GM12801 (cell line): ENCODE results near the gene STARD5.

ENCODE experiments used
- TF ChIP-seq, protein P1 (sequence below): IDR thresholded peaks from one replicate; pipeline ENCODE4 v1.5.1; 2011; ENCODE audit warnings: control low read depth; ENCODE audit not compliant: insufficient read length; ENCODE audit errors: extremely low read depth

STARD5 gene

DNA sequence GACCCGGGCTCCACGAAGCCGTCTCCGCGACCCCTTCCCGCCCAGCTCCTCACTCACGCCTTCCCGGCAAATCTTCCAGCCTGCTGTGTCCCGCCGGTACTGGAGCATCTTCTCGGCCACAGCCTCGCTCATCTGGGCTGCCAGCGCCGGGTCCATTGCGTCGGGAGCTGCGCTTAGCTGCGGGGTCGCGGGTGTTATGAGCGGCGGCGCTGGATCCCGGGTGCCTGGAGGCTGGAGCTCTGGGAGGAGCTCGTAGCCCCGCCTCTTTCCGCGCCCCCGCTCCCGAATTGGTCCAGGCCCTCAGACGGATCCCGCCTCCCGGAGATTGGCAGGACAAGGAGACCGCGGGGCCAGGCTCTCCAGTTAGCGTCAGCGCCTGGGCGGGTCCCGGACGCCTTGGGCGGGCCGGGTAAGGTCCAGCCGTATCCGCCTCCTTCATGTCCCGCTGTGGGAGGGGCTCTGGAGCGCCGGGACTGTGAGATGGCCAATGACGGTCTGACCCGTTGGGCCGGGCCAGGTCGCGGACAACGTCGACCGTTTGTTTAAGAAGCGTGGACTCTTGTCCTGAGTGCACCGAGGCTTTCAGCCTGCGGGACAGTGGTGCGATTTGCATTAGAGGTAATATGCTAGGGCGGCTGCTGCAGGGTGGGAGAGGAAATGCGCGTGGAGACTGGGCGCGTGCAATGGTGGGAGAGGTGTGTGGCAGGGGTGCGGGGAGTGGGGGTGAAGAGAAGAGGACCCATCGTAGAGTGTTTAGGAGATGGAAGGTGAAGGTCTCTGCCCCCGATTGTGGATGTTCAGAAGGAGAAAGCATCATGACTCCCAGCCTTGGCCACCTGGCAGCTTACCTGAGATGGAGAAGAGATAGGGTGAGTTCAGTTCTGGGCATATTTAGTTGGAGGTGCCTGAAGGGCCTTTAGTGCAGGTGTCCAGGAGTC is at the start of gene STARD5:
TSS of gene STARD5 (minus strand) at position 198 of the 938 bp plus-strand sequence. CDS start at position 156, 42 bp downstream.
- TF ChIP-seq, protein P1, sequence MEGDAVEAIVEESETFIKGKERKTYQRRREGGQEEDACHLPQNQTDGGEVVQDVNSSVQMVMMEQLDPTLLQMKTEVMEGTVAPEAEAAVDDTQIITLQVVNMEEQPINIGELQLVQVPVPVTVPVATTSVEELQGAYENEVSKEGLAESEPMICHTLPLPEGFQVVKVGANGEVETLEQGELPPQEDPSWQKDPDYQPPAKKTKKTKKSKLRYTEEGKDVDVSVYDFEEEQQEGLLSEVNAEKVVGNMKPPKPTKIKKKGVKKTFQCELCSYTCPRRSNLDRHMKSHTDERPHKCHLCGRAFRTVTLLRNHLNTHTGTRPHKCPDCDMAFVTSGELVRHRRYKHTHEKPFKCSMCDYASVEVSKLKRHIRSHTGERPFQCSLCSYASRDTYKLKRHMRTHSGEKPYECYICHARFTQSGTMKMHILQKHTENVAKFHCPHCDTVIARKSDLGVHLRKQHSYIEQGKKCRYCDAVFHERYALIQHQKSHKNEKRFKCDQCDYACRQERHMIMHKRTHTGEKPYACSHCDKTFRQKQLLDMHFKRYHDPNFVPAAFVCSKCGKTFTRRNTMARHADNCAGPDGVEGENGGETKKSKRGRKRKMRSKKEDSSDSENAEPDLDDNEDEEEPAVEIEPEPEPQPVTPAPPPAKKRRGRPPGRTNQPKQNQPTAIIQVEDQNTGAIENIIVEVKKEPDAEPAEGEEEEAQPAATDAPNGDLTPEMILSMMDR = no peak

DNA sequence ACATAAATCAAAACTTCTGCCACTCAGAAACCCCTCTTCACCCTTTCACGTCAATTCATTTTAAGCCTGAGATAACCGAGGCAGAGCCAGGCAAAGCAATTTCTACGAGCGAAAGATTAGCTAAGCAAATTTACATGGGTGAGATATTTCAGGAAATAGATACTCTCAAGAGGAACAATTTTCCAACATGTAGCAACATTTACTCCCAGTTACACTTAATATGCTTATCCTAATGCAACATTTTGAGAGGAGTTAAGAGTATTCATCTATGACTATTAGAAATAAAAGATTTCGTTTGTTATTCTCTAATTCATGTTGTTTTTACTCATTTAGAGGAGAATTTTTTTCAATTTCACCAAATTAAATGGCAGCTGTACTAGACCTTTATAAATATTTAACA is 49.2 kb upstream of the STARD5 start:
- TF ChIP-seq, protein P1 = no peak

- TF ChIP-seq, protein P1 = no peak
Observed at GRCh38 chr15:81372575-81372974, 48.6 kb upstream of the STARD5 start.

DNA sequence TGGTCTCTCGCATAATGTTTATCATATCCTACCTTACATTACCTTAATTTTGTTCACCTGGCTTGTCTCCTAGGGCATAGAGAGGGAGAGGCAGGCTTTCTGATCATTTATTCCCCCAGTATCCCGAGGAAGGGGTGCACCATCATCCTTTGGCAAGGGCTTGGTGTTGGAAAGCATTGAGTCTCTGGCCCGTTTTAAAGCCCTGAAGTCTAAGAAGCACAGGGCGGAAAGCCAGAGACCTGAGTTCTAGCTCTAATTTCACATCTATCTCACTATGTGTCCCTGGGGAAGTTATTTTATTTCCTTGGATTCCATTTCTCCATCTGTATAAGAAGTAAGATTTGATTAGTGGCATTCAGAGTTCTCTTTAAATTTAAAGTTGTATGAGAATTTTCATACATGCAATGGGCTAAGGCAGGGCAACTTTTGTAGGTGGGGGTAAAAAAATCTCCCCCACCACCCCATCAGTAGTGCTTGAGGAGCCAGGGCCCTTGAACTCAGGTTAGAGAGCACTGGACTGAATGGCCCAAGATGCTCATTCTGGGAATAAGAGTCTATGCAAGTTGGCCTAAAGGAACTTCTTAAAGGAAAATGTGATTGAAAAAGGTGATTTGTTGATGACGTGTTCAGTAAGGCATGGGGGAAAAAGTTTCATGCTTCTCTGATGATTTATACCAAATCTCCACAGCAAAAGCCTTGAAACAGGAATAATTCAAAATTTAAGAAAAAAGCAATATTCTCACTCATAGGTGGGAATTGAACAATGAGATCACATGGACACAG is 40.0 kb upstream of the STARD5 start:
- TF ChIP-seq, protein P1 = no peak

- TF ChIP-seq, protein P1 = no peak
Observed at GRCh38 chr15:81363276-81363675, 39.3 kb upstream of the STARD5 start.

GRCh38 chr15:81362790-81363189 is 38.8 kb upstream of the STARD5 start:
- TF ChIP-seq, protein P1 = no peak

DNA sequence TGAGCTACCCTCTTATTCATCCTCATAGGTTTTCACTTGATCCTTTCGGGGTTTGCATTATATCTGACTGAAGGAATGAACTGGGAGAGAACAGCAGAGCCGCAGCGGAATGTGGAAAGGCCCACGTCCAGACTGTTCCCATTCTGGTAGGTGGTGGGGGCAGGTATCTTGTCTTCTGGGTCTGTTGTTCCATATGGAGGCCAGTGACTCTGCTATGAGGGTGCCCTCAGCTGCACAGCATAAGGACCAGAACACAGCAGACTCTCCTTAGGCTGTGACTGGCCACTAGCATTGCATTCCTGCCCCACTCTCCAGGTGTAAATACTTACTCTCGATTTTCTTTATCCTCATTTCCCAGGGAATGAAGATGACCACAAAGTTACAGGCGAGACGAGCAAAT is 38.0 kb upstream of the STARD5 start:
- TF ChIP-seq, protein P1 = no peak
